Measurements from ENCODE around the gene GJD3.
"Not testable (repeated sequence)": the region's sequence is repeated elsewhere in the genome, so short reads cannot be mapped to it uniquely, and the experiment has no call there.

GJD3 gene, protein sequence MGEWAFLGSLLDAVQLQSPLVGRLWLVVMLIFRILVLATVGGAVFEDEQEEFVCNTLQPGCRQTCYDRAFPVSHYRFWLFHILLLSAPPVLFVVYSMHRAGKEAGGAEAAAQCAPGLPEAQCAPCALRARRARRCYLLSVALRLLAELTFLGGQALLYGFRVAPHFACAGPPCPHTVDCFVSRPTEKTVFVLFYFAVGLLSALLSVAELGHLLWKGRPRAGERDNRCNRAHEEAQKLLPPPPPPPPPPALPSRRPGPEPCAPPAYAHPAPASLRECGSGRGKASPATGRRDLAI

DNA sequence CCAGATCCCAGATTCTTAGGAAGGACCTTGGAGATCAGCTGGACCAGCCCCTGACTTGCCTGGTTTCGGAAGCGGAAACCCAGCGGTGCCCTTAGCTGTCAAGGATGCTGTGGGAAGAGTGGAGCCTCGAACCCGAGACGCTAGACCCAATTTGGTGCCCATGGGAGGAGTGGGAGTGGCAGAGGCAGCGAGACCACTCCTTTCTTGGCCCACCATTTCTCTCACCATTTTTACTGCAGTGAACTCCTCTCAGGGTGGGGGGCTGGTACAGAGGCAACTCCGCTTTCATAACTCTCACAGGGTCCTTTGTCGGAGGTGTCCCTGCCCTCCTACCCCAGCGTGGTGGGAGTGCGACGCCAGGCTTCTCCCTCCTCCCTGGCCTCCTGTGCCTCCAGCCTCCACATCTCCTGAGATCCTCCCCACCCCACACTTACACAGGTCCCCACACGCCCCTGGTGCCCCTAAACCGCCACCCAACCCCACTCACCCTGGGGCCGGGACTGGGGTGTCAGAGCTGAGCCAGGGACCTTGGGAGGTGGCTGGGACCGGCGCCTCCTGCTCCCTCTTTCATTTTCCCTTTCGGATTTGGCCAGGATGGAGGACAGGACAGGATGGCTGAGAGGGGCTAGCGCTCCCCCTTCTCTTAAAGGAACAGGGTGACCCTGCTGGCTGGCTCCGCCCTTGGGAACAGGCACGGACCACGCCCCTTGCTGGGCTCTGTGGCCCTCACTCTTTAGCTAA is at the start of gene GJD3:
Gene GJD3 (minus strand): TSS at position 617 of the 741 bp plus-strand sequence. CDS start 922 bp downstream, outside the sequence.
- no peak for DNase-seq

DNA sequence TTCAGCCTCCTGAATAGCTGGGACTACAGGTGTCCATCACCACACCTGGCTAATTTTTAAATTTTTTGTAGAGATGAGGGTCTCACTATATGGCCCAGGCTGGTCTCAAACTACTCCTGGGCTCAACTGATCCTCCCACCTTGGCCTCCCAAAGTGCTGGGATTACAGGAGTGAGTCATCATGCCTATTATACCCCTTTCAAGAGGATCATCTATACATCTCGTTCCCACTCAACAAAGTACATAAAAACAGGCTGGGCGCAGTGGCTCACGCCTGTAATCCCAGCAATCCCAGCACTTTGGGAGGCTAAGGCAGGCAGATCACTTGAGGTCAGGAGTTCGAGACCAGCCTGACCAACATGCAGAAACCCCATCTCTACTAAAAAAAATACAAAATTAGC is 49.8 kb upstream of the GJD3 start:
- DNase-seq = not testable (repeated sequence)

DNA sequence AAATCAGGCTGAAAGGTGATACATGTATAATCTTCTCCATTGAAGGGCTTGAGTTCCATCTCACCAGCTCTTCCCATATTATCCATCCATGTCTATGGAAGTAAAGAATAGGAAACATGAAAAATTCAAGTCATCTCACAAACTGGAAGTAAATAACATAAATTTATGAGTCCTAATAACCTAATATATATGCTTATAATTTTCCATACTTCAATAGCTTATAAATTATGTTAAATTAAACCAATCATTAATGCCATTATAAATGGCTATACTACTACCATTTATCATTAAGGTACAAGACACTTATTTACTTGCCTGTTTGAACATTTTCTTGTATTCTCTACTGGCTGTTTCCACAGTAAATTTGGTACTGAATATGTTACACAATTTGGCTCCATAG is 48.3 kb upstream of the GJD3 start:
- DNase-seq = no peak

DNA sequence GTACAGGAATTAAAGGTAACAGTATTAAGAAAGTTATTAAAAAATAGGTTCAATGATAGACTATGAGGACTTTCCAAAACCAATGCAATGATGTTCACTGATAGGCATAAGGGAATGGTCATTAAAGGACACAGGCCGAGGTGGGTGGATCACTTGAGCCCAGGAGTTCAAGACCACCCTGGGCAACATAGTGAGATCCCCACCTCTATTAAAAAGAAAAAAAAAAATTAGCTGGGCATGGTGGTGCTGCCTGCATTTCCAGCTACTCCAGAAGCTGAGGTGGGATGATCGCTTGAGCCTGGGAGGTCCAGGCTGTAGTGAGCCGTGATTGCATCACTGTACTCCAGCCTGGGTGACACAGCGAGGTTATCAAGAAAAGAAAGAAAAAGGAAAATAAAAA is 47.3 kb upstream of the GJD3 start:
- DNase-seq = no peak

DNA sequence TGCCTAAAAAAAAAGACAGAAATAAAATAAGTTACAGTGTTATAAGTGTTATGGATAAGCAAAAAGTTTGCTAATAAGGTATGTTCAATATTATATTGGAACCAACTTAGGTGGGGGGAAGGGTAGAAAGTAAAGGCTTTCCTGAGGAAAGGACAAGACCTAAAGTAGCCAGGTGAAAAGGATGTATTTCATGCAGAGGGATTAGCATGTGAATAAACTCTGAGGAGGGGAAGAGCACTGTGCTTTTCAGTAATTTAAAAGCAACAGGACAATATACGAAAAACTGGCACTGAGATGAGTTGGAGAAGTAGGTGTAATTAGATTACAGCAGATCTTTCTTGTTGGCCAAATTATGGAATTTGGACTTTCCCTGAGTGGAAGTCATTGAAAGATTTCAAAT is 45.5 kb upstream of the GJD3 start:
- no peak for DNase-seq

DNA sequence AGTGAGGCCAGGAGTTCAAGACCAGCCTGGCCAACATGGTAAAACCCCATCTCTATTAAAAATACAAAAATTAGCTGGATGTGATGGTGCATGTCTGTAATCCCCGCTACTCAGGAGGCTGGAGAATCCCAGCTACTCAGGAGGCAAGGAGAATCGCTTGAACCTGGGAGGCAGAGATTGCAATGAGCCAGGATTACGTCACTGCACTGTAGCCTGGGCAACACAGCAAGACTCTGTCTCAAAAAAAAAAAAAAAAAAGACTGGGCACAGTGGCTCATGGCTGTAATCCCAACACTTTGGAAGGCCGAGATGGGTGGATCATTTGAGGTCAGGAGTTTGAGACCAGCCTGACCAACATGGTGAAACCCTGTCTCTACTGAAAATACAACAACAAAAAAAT is 45.0 kb upstream of the GJD3 start:
- DNase-seq = not testable (repeated sequence)

DNA sequence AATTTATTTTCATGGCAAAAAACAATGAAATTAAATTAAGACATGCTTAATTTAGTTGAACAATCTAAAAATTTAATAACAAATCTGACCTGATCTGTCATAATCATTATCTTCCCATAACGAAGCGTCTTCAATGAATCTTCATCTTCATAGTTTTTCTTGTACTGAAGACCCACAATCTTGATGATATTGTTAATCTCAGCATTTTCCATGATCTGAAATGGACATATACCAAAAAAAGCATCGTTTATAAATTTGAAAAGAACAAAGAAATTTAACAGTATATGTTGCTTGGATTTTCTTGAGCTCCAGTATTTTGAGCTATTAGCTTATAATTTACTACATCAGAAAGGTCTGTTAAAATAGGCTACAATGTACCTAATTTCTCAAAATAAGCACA is 42.9 kb upstream of the GJD3 start:
- DNase-seq = no peak

DNA sequence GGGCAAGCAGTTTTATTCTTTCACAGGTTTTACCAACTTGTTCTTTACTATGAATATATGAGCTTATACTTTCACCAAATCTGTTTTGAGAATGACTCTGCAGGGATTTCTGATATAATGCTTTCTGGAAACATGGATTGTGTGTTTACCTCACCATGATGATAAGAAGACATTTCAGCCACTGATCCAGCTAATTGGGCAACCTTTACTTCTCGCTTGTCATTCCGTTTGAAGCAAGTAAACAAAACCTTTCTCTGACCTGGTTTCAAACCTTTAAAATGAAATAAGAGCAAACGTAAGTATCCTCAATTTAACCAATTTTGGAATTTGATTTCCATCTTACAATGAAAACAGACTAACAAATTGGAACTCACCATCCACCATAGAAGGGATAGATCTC is 39.5 kb upstream of the GJD3 start:
- no peak for DNase-seq

DNA sequence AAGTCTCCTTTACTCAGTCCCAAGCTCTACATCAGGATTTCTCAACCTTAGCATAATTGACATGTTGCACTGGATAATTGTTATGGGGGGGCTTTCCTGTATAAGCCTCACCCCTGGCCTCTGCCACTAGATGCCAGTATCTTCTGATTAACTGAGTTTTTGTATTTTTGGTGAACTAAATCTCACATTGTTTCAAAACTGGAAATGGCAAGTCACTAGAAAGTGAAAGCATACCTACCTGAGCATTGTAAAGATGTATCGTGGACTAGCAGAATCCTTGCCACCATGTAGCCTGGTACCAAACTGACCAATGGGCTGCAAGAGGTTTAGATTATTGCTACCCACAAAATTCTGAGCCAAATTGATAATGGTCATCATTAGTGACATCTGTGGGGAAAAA is 38.1 kb upstream of the GJD3 start:
- DNase-seq = no peak

DNA sequence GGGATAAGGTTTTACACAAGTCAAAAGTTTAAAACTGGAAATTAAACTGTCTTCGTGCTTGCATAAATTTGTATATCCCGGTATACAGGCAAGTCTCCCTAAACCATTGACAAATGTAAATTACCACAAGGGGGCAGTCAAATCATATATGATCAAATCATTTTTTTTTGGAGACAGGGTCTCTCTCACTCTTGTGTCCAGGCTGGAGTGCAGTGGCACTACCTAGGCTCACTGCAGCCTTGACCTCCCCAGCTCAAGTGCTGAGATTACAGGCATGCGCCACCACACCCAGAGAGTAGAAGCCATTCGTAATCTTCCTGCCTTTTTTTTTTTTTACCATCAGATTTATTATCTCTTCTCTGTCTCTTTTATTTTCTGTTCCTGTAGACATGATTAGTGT is 34.6 kb upstream of the GJD3 start:
- no peak for DNase-seq

DNA sequence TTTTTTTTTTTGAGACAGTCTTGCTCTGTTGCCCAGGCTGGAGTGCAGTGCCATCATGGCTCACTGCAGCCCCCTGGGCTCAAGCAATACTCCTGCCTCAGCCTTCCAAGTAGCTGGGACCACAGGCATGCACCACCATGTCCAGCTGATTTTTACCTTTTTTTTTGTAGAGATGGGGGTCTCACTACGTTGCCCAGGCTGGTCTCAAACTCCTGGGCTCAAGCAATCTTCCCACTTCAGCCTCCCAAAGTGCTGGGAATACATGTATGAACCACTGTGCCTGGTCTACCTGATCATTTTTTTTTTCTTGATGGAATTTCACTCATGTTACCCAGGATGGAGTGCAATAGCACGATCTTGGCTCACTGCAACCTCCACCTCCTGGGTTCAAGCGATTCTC is 22.0 kb upstream of the GJD3 start:
- not testable (repeated sequence) for DNase-seq

DNA sequence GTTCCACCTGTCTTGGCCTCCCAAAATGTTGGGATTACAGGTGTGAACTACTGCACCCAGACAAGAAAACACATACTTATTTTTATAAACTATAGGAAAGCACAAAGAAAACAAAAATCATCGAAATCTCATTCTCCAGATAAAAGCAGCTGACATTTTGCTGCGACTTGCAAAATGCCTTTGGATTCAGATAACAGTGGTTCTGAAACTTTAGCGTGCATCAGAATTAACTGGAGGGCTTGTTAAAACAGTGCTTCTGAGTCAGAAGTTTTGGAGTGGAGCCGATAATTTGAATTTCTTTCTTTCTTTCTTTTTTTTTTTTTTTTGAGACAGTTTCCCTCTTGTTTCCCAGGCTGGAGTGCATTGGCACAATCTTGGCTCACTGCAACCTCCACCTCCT is 17.7 kb upstream of the GJD3 start:
- no peak for DNase-seq

DNA sequence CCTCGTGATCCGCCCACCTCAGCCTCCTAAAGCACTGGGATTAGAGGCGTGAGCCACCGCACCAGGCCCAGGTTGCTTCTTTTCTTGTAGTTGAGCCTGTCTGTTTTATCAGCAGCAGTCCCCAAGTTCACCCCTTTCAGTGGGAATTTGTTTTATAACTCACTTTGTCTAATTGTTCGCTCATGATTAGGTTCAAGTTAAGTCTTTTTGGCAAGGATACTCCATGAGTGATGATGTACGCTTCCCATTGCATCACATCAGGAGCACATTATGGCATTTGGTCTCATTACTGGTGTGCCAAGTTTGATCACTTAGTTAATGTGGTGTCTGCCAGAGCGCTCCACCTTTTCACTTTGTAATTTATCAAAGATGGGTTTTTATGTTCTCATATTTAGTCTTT is 14.4 kb upstream of the GJD3 start:
- DNase-seq = no peak

DNA sequence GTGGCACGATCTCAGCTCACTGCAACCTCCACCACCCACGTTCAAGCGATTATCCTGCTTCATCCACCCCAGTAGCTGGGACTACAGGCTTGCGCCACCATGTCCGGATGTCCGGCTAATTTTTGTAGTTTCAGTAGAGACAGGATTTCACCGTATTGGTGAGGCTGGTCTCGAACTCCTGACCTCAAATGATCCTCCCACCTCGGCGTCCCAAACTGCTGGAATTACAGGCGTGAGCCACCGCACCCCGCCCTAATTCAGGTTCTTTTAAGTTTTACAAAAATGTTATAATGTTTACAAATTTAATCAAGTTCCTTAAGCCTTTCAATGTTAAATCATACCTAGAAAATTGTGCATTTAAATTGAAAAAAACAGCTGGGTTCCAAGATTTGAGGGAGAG is 13.3 kb upstream of the GJD3 start:
- DNase-seq = no peak

DNA sequence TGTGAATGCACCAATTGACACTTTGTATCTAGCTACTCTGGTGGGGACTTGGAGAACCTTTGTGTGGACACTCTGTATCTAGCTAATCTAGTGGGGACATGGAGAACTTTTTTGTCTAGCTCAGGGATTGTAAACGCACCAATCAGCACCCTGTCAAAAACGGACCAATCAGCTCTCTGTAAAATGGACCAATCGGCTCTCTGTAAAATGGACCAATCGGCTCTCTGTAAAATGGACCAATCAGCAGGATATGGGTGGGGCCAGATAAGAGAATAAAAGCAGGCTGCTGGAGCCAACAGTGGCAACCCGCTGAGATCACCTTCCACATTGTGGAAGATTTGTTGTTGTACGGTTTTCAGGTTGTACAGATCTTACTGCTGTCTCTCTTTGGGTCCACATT is 12.0 kb upstream of the GJD3 start:
- DNase-seq = not testable (repeated sequence)

DNA sequence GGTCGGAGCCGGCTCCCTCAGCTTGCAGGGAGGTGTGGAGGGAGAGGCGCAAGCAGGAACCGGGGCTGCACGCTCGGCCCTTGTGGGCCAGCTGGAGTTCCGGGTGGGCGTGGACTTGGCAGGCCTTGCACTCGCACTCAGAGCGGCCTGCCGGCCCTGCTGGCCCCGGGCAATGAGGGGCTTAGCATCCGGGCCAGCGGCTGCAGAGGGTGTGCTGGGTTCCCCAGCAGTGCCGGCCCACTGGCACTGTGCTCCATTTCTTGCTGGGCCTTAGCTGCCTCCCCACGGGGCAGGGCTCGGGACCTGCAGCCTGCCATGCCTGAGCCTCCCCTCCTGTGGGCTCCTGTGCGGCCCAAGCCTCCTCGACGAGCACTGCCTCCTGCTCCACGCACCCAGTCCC is 11.2 kb upstream of the GJD3 start:
- not testable (repeated sequence) for DNase-seq

DNA sequence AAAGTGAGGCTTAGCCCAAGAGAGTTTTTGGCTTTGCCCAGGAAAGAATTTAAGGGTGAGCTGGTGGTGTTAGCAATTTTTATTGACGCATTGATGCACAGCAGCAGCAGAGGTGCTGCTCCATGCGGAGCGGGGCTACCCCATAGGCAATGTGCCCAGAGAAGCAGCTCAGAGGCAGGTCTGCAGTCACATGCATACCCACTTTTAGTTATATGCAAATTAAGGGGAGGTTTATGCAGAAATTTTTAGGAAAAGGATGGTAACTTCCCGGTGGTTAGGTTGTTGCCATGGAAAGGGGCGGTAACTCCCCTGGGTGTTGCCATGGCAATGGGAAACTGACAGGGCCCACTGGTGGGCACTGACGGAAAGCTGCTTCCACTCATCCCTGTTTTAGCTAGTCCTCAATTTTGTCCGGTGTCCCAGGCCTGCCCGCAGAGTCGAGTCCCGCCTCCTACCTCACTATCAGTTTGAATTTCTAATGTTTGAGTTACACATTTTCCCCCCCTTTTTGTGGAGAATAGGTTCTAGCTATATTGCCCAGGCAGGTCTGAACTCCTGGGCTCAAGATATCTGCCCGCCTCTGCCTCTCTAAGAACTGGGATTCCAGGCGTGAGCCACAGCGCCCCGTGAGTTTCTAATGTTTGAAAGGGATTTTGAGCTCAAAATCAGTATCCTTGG is 10.4 kb upstream of the GJD3 start:
- no peak for DNase-seq

DNA sequence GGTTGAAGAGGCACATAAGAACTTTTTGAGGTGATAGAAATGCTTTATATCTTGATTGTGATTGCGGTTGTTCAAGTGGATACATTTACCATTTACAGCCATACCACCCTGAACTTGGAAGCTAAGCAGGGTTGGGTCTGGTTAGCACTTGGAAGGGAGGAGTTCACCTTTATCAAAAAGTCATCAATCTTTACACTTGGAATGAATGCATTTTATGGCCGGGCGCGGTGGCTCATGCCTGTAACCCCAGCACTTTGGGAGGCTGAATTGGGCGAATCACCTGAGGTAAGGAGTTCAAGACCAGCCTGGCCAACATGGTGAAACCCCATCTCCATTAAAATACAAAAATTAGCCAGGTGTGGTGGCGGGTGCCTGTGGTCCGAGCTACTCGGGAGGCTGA is 9.5 kb upstream of the GJD3 start:
- no peak for DNase-seq

DNA sequence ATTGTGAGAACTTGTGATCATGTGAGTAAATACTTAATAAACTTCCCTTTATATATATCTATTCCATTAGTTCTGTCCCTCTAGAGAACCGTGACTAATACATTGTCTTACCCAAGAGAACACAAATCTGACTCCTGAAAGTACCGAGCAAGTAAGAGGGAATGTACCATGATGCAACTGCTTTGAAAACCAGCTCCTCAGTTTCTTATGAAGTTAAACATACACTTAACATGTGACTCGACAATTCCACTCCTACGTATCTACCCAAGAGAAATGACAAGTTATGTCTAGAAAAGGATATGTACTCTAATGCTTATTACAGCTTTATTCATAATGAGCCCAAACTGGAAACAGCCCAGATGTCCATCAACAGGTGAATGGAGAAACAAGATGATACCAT is 8.8 kb upstream of the GJD3 start:
- no peak for DNase-seq

DNA sequence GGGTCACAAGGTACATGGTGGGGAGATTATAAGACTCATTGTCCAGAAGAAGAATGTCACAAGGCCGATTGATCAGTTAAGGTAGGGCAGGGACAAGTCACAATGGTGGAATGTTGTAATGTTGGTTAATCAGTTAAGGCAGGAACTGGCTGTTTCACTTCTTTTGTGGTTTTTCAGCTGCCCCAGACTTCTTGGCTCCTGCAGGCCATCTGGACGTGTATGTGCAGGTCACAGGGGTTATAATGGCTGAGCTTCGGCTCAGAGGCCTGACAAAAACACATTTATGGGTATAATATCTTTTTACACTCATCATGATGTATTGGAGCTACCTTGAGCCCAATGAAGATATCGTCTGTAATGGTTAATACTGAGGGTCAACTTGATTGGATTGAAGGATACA is 8.1 kb upstream of the GJD3 start:
- DNase-seq = not testable (repeated sequence)

DNA sequence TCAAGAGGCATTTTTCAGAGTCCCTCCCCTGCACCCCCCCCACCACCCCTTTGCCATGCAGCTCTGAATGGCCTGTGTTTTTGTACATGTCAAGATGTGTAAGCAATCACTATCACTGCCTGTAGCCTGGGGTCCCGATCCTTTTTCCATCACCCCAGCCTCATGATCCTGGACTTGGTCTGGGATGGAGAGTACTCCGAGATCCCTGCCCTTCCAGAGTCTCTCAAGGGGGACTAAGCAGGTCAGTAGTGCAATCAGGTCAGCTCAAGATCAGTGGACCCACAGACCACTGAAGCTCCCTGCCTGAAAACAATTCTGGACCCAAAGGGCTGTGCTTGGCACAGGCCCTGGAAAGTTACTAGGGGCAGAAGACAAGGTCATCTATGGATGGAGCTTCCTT is 7.5 kb upstream of the GJD3 start:
- DNase-seq = no peak

DNA sequence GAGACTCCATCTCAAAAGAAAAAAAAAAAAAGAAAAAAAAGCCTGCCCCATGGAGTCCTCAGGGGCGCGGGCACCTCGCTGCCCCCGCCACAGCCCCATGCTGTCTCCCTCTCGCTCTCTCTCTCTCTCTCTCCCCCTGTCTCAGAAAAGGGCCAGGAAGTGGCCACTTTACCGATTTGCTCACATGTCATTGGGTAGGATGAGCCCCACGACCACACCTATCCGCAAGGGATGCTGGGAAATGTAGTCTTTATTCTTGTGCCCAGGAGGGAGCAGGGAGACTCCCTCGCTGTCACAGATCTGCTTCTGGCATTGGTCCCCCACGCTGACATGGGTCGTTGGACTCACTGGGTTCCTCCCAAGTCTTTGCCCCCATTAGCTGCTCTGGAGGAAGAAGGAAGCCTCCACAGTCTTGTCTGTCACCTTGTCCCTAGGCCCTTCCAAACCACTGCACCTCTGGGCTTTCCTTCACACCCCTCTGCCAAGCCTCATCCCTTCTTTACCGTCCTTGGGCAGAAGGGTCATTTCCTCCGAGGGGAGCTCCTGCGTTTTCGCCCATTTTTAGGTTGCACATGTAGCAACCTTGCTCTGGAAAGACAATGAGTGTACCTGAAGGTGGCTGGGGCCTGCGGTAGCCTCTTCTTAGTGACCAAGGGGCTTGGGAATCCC is 6.9 kb upstream of the GJD3 start:
- no peak for DNase-seq

DNA sequence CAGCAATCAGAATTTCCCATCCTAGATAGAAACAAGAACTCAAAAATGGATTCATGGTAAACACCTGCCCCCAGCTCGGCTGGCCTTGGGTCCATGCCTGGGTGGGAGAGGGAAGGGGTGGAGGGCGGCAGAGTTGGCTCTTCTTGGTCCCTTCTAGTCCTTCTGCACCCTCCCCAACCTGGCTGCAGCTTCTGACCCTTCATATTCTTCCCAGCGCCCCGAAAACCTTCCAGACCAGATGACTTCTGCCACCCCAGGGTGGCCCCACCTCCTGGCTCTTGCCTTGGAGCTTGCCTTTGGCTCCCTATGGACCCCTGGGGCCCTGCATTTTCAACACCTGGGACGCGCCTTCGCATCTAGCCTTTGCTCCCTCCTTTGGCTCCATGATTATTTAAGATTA is 5.4 kb upstream of the GJD3 start:
- no peak for DNase-seq

DNA sequence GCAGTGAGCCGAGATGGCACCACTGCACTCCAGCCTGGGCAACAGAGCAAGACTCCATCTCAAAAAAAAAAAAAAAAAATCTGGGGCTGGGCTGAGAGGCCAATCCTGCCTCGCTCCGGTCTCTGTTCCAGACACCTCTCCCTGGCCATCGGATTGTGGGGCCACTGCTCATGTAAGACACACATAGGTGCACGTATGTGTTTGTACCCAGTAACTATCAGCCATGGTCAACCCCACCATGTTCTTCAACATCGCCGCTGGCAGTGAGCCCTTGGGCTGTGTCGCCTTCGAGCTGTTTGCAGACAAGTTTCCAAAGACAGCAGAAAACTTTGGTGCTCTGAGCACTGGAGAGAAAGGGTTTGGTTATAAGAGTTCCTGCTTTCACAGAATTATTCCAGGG is 3.2 kb upstream of the GJD3 start:
- DNase-seq = not testable (repeated sequence)

All from femur (tissue), 1 donor.